HFF-Myc (cell line): Measurements from ENCODE around the gene MYT1.

Experiments used
- DNase-seq: peaks from one replicate; pipeline ENCODE4 v3.0.0-alpha.2; 2011; ENCODE audit warnings: low read depth; ENCODE audit errors: extremely low read depth
- H3K4me3 ChIP-seq: replicated peaks from 2 replicates; pipeline ENCODE4 v1.5.1; 2011; ENCODE audit warnings: low read depth, mild to moderate bottlenecking, control low read depth, low read length
- CTCF ChIP-seq: IDR thresholded peaks from 2 replicates; pipeline ENCODE4 v1.5.1; 2012; ENCODE audit warnings: mild to moderate bottlenecking, low read depth, low read length, control low read depth; ENCODE audit errors: missing control alignments

MYT1 gene

GRCh38 chr20:64188091-64188490 lies 23.8 kb downstream of the MYT1 start:
- TF ChIP-seq CTCF, result no peak
- no peak for DNase-seq
- no peak overlapping the region for H3K4me3 ChIP-seq

GRCh38 chr20:64188682-64189529 lies 24.7 kb downstream of the MYT1 start:
- H3K4me3 ChIP-seq, result no peak overlapping the region
- TF ChIP-seq CTCF, result no peak
- no peak for DNase-seq

GRCh38 chr20:64189530-64189966 lies 25.3 kb downstream of the MYT1 start:
- TF ChIP-seq CTCF, result no peak
- no peak overlapping the region for H3K4me3 ChIP-seq
- no peak for DNase-seq

- DNase-seq, result no peak
- H3K4me3 ChIP-seq, result no peak overlapping the region
- TF ChIP-seq CTCF, result no peak
Measured at GRCh38 chr20:64189986-64190385, 25.7 kb downstream of the MYT1 start.

- TF ChIP-seq CTCF, result no peak
- no peak overlapping the region for H3K4me3 ChIP-seq
Measured at GRCh38 chr20:64191002-64191401, 26.8 kb downstream of the MYT1 start.

GRCh38 chr20:64192406-64192805 lies 28.2 kb downstream of the MYT1 start:
- no peak overlapping the region for H3K4me3 ChIP-seq
- TF ChIP-seq CTCF, result no peak
- no peak for DNase-seq

More at GRCh38 chr20:64191002-64191401, 26.8 kb downstream of the MYT1 start:
- no peak for DNase-seq
